ENCODE measurements around the gene HEATR1. TPM values are rescaled to one million over a fixed set of nuclear protein-coding genes. Genes with fewer than 3 reads are reported as not detected.

HEATR1 gene
- total and polyA plus RNA-seq, 4 donors, result 3.3 to 19.4 (median 9.6) TPM

DNA sequence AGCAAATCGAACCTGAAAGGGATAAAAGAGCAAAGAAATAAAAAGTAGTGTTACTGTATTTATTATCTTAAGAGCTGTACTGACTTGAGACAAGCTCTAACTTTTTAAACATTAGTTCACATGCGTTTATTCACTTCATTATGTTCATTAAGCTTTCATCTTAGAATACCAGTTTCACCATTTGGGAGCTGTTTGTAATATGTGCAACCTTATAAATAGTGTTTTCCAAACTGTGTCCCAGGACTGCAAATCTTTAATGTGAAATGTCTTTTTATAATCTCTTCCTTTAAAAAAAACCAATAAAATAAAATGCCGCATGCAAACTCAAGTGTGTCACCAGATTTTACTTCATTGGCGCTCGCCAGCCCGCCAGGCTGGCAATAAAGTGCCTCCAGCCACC, 52.2 kb downstream of the HEATR1 start:
- Histone ChIP-seq H3K36me3 (ENCODE audit: control insufficient read depth in 4 of 4, insufficient read depth in 3 of 4, low read depth in 1 of 4, low read length in 3 of 4) (peaks cover 20 to 92% (median 78%) of the 10 kb centered on the region in 4 donors), H3K27me3 (ENCODE audit: control insufficient read depth in 4 of 4, insufficient read depth in 4 of 4, low read length in 3 of 4) (no peaks in the 10 kb centered on the region), H3K4me3 (ENCODE audit: low read depth in 1 of 3, low read length in 3 of 3) (no peak overlapping the region), H3K9ac (ENCODE audit: low read depth in 1 of 2, low read length in 2 of 2) (no peak overlapping the region), H3K4me1 (ENCODE audit: control insufficient read depth in 4 of 4, insufficient read depth in 4 of 4, low read length in 3 of 4) (no peaks in the 10 kb centered on the region), H3K9me3 (ENCODE audit: control insufficient read depth in 4 of 4, low read length in 3 of 4) (no peaks in the 10 kb centered on the region), H3K27ac (ENCODE audit: low read depth in 1 of 2, low read length in 2 of 2) (no peak overlapping the region)
- TF ChIP-seq, protein P1, sequence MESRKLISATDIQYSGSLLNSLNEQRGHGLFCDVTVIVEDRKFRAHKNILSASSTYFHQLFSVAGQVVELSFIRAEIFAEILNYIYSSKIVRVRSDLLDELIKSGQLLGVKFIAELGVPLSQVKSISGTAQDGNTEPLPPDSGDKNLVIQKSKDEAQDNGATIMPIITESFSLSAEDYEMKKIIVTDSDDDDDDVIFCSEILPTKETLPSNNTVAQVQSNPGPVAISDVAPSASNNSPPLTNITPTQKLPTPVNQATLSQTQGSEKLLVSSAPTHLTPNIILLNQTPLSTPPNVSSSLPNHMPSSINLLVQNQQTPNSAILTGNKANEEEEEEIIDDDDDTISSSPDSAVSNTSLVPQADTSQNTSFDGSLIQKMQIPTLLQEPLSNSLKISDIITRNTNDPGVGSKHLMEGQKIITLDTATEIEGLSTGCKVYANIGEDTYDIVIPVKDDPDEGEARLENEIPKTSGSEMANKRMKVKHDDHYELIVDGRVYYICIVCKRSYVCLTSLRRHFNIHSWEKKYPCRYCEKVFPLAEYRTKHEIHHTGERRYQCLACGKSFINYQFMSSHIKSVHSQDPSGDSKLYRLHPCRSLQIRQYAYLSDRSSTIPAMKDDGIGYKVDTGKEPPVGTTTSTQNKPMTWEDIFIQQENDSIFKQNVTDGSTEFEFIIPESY (IDR thresholded peaks at IDR 0.05), result no peak
- TF ChIP-seq HNF4G (IDR thresholded peaks at IDR 0.05), result no peak
- TF ChIP-seq, protein P2, sequence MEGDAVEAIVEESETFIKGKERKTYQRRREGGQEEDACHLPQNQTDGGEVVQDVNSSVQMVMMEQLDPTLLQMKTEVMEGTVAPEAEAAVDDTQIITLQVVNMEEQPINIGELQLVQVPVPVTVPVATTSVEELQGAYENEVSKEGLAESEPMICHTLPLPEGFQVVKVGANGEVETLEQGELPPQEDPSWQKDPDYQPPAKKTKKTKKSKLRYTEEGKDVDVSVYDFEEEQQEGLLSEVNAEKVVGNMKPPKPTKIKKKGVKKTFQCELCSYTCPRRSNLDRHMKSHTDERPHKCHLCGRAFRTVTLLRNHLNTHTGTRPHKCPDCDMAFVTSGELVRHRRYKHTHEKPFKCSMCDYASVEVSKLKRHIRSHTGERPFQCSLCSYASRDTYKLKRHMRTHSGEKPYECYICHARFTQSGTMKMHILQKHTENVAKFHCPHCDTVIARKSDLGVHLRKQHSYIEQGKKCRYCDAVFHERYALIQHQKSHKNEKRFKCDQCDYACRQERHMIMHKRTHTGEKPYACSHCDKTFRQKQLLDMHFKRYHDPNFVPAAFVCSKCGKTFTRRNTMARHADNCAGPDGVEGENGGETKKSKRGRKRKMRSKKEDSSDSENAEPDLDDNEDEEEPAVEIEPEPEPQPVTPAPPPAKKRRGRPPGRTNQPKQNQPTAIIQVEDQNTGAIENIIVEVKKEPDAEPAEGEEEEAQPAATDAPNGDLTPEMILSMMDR (IDR thresholded peaks at IDR 0.05; ENCODE audit: low read depth, low read length, missing input control), result no peak
- no peak for TF ChIP-seq HNF4A (conservative IDR thresholded peaks at IDR 0.05)
- TF ChIP-seq, protein P3, sequence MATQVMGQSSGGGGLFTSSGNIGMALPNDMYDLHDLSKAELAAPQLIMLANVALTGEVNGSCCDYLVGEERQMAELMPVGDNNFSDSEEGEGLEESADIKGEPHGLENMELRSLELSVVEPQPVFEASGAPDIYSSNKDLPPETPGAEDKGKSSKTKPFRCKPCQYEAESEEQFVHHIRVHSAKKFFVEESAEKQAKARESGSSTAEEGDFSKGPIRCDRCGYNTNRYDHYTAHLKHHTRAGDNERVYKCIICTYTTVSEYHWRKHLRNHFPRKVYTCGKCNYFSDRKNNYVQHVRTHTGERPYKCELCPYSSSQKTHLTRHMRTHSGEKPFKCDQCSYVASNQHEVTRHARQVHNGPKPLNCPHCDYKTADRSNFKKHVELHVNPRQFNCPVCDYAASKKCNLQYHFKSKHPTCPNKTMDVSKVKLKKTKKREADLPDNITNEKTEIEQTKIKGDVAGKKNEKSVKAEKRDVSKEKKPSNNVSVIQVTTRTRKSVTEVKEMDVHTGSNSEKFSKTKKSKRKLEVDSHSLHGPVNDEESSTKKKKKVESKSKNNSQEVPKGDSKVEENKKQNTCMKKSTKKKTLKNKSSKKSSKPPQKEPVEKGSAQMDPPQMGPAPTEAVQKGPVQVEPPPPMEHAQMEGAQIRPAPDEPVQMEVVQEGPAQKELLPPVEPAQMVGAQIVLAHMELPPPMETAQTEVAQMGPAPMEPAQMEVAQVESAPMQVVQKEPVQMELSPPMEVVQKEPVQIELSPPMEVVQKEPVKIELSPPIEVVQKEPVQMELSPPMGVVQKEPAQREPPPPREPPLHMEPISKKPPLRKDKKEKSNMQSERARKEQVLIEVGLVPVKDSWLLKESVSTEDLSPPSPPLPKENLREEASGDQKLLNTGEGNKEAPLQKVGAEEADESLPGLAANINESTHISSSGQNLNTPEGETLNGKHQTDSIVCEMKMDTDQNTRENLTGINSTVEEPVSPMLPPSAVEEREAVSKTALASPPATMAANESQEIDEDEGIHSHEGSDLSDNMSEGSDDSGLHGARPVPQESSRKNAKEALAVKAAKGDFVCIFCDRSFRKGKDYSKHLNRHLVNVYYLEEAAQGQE (IDR thresholded peaks at IDR 0.05), result no peak
- no peak for TF ChIP-seq SP1 (IDR thresholded peaks at IDR 0.05)
- TF ChIP-seq FOXA1 (IDR thresholded peaks at IDR 0.05), result no peak
- no peak for TF ChIP-seq GABPA (IDR thresholded peaks at IDR 0.05 in 1 of 2, conservative IDR thresholded peaks at IDR 0.05 in 1 of 2)
- no peak for DNase-seq (ENCODE audit: low spot score)
- 81% methylated on average over 6 of the region's 6 CpGs for WGBS

DNA sequence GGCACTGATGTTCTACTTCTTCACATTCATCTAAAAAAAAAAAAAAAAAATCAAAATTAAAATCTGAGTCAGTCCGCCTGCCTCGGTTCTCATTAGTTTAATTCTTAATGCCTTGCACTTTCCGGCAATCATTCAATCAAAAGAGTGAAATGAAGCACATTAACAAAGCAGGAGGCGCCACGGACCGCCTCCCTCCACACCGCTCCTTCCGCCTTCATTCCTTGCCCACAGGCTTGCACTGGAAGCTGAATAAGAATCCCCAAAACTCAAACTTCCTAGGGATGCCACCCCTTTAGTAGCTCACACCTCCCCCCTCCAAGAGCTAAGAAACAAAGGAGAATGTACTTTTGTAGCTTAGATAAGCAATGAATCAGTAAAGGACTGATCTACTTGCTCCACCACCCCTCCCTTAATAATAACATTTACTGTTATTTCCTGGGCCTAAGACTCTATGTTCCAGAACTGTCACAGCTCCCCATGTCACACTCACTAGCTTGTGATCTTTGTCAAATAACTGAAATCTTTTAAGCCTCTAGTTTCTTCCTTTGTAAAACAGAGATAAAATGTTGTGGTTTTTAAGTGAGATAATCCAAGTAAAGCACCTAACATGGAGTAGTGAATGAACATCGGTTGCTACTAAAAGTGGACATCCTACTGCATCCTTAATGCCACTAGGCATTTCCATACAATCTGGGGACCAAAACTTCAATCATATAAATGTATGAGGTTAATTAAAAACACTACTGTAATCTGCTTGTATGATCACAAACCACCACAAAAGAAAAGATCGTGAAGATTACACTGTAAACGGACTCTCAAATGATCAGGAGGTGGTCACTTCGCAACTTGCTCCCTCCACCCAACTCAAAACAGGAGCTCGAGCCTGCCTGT, 53.1 kb downstream of the HEATR1 start:
- 81% methylated on average over 13 of the region's 13 CpGs for WGBS
- TF ChIP-seq SP1 (IDR thresholded peaks at IDR 0.05), result no peak
- TF ChIP-seq TAF1 (conservative IDR thresholded peaks at IDR 0.05), result no peak
- no peak for TF ChIP-seq HNF4G (IDR thresholded peaks at IDR 0.05)
- no peak for TF ChIP-seq RAD21 (IDR thresholded peaks at IDR 0.05)
- TF ChIP-seq NR2F2 (IDR thresholded peaks at IDR 0.05), result no peak
- TF ChIP-seq, protein P4, sequence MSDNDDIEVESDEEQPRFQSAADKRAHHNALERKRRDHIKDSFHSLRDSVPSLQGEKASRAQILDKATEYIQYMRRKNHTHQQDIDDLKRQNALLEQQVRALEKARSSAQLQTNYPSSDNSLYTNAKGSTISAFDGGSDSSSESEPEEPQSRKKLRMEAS (IDR thresholded peaks at IDR 0.05), result no peak
- TF ChIP-seq JUND (IDR thresholded peaks at IDR 0.05), result no peak
- TF ChIP-seq, protein P2 (IDR thresholded peaks at IDR 0.05; ENCODE audit: low read depth, low read length, missing input control), result no peak
- peaks cover 17 to 92% (median 80%) of the 10 kb centered on the region in 4 donors for H3K36me3 ChIP-seq (ENCODE audit: control insufficient read depth in 4 of 4, insufficient read depth in 3 of 4, low read depth in 1 of 4, low read length in 3 of 4)
- no peak overlapping the region for H3K27ac ChIP-seq (ENCODE audit: low read depth in 1 of 2, low read length in 2 of 2)
- H3K9me3 ChIP-seq (ENCODE audit: control insufficient read depth in 4 of 4, low read length in 3 of 4), result no peaks in the 10 kb centered on the region
- no peaks in the 10 kb centered on the region for H3K27me3 ChIP-seq (ENCODE audit: control insufficient read depth in 4 of 4, insufficient read depth in 4 of 4, low read length in 3 of 4)
- DNase-seq (ENCODE audit: low spot score), result no peak
- no peak overlapping the region for H3K9ac ChIP-seq (ENCODE audit: low read depth in 1 of 2, low read length in 2 of 2)
- H3K4me1 ChIP-seq (ENCODE audit: control insufficient read depth in 4 of 4, insufficient read depth in 4 of 4, low read length in 3 of 4), result no peaks in the 10 kb centered on the region
- H3K4me3 ChIP-seq (ENCODE audit: low read depth in 1 of 3, low read length in 3 of 3), result no peak overlapping the region

Data from liver (tissue), 9 donors.